ENCODE measurements around the gene HOXA1.

- TF ChIP-seq CTCF (conservative IDR thresholded peaks at IDR 0.05; ENCODE audit: low read depth, low read length) (no peak), EZH2phosphoT487 (IDR thresholded peaks at IDR 0.05; ENCODE audit: borderline replicate concordance, low read length) (no peak), EZH2 (IDR thresholded peaks at IDR 0.05; ENCODE audit: low read length, unreplicated experiment) (no peak)
These were observed 20.5 kb upstream of the HOXA1 start for GRCh38 chr7:27116031-27116961.

Measured in PC-3 (cell line).